GM18517 (cell line): ENCODE measurements around the gene COL6A2.

Source experiments
- ATAC-seq: cut with Tn5 transposase; IDR thresholded peaks from one replicate; pipeline ENCODE4 v1.9.1; 2021; ENCODE audit warnings: mild to moderate bottlenecking, moderate library complexity; ENCODE audit not compliant: unreplicated experiment

The COL6A2 gene

DNA sequence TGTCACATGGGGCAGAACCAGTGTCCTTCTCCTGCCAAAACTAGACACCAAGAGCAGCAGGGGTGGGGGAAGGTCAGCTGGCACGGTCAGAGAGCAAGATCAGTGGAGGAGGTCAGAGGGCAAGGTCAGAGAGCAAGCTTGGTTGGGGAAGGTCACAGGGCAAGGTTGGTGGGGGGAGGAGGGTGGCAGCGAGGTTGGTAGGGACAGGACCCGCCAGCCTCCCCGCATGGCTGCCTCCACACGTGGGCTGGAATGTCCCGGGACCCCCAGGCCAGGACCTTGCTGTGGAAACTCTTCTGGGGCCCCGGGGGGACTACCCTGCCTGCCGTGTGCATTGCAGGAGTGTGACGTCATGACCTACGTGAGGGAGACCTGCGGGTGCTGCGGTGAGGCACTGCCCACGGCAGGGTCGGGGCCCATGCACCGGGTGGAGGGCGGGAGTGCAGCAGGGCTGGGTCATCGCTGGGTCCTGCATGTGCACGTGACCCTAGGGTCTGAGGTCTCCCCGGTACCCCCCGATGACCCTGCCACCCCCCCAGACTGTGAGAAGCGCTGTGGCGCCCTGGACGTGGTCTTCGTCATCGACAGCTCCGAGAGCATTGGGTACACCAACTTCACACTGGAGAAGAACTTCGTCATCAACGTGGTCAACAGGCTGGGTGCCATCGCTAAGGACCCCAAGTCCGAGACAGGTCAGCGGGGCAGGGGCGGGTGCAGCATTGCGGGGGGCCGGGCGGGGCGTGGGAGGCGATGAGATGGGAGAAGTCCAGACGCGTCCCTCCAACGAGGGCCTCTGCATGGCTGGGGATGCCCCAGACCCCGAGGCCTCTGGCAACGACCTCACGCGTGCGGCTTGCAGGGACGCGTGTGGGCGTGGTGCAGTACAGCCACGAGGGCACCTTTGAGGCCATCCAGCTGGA, 27.3 kb downstream of the COL6A2 start:
- ATAC-seq, result no peak

DNA sequence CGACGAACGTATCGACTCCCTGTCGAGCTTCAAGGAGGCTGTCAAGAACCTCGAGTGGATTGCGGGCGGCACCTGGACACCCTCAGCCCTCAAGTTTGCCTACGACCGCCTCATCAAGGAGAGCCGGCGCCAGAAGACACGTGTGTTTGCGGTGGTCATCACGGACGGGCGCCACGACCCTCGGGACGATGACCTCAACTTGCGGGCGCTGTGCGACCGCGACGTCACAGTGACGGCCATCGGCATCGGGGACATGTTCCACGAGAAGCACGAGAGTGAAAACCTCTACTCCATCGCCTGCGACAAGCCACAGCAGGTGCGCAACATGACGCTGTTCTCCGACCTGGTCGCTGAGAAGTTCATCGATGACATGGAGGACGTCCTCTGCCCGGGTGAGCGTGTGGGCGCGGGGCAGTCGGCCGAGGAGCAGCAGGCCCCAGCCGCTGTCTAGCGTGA, 28.0 kb downstream of the COL6A2 start:
- ATAC-seq, result no peak

- ATAC-seq, result no peak
Measured at GRCh38 chr21:46126309-46127238, 28.7 kb downstream of the COL6A2 start.

GRCh38 chr21:46127239-46128105, 29.6 kb downstream of the COL6A2 start:
- ATAC-seq, result no peak

DNA sequence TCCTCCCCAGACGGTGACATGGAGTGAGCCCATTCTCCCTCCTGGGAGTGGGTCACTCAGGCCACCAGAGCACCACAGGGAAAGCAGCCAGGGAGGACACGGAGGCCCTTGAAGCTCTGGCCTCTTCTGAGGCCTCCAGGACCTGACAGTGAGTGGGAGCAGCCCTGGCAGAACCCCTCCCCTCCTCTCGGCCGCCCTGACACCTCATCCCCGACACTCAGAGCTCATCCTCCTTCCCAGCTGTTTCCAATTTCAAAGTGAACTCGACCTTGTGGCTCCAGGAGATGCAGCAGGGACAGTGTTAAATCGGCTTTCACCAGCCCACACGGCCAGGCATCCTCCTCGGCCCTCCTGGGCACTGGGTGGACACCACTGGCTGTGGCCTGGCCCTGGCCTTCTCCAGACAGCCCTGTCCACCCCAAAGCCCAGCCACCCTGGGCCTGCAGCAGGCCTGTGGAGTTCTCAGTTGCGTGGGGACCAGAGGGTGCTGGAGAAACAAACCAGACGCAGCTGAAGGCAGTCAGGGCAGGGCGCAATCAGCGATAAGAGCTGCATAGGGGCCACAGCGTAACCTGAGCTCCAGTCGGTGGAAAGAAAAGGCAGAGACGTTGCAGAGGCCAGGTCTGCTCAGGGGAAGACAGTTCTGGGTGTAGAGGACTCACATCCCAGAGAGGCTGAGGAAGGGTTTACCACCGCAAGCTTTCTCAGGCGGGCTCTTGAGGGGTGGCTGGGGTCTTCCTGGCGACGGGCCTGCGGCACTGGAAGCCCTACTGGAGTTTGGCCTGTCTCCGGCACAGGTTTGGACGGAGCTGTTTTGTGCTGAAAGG, 30.4 kb downstream of the COL6A2 start:
- ATAC-seq, result no peak

DNA sequence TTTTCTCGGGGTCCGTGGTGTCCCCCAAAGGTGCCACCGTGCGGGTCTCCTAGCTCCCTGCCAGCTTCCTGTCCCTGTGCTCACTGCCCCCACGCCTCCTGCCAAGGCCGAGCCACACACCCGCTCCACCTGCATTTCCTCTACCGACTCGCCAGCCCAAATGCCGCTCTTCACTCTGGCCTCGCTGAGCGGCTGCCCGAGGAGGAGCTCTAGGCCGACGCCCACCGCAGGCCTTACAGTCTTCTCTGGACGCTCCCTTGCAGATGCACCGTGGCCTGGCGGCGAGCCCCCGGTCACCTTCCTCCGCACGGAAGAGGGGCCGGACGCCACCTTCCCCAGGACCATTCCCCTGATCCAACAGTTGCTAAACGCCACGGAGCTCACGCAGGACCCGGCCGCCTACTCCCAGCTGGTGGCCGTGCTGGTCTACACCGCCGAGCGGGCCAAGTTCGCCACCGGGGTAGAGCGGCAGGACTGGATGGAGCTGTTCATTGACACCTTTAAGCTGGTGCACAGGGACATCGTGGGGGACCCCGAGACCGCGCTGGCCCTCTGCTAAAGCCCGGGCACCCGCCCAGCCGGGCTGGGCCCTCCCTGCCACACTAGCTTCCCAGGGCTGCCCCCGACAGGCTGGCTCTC, 31.1 kb downstream of the COL6A2 start:
- ATAC-seq, result no peak

GRCh38 chr21:46129846-46130651, 32.1 kb downstream of the COL6A2 start:
- no peak for ATAC-seq

DNA sequence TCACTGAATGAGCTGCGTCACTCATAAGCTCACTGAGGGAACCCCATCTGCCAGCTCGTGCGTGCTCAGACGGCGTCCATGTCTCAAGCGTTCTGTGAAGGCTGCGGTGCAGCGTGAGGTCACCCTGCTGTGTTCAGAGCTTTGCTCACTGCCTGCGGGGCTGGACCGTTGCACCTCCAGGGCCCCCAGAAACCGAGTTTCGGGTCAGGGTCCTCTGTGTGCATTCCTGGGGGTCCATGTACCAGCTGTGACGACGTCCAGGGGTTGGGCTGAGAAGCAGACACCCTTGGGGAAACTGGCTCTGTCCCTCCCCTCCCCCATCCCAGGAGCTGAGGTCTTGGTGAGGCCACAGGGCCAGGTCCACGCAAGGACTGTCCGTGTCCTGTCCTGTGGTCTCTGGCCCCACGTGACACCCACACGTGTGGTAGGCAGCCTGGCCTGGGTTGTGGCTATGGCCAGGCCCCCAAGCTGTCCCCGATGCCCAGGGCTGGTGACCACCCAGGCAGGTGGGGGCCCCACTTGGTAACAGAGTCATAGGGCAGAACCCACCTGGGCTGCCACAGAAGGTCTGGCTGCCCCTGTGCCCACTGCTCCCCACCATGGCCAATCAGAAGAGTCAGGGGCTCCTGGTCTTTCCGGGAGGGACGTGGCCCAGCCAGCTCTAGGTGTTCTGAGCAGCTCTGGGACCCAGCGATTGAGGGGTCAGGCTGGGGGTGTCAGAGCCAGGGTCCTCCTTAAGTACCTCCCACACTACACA, 33.1 kb downstream of the COL6A2 start:
- no peak for ATAC-seq

DNA sequence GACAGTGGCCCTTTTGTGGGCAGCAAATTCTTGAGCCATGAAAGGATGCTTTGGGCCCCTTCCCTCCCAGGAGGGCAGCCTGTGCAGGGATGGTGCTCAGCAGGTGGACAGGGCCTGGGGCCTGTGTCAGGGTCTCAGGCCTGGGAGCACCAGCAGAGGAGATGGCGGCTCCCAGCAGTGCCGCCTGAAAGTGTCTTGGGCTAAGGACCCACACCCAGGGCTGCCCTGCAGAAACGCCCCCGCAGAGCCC, 33.6 kb downstream of the COL6A2 start:
- ATAC-seq, result no peak

DNA sequence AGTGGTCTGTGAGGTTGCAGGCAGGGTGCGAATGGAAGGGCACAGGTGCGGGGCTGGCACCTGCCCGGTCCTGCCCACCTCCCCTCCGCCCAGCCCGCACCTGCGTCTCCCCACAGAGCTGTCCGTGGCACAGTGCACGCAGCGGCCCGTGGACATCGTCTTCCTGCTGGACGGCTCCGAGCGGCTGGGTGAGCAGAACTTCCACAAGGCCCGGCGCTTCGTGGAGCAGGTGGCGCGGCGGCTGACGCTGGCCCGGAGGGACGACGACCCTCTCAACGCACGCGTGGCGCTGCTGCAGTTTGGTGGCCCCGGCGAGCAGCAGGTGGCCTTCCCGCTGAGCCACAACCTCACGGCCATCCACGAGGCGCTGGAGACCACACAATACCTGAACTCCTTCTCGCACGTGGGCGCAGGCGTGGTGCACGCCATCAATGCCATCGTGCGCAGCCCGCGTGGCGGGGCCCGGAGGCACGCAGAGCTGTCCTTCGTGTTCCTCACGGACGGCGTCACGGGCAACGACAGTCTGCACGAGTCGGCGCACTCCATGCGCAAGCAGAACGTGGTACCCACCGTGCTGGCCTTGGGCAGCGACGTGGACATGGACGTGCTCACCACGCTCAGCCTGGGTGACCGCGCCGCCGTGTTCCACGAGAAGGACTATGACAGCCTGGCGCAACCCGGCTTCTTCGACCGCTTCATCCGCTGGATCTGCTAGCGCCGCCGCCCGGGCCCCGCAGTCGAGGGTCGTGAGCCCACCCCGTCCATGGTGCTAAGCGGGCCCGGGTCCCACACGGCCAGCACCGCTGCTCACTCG, 34.1 kb downstream of the COL6A2 start:
- ATAC-seq, result no peak

- no peak for ATAC-seq
Measured at GRCh38 chr21:46135782-46136395, 38.0 kb downstream of the COL6A2 start.

GRCh38 chr21:46136739-46137349, 38.9 kb downstream of the COL6A2 start:
- no peak for ATAC-seq

DNA sequence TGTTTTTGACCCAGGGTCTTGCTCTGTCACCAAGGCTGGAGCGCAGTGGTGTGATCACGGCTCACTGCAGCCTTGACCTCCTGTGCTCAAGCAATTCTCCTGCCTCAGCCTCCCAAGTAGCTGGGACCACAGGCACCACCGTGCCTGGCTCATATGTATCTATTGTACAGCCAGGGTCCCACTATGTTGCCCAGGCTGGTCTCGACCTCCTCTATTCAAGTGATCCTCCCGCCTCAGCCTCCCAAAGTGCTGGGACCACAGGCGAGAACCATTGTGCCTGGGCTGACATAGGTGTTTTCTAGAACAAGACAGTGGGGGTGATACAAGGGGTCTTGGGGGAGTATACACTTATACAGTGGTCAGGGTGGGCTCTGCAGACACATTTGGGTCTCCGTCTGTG, 40.0 kb downstream of the COL6A2 start:
- ATAC-seq, result no peak

DNA sequence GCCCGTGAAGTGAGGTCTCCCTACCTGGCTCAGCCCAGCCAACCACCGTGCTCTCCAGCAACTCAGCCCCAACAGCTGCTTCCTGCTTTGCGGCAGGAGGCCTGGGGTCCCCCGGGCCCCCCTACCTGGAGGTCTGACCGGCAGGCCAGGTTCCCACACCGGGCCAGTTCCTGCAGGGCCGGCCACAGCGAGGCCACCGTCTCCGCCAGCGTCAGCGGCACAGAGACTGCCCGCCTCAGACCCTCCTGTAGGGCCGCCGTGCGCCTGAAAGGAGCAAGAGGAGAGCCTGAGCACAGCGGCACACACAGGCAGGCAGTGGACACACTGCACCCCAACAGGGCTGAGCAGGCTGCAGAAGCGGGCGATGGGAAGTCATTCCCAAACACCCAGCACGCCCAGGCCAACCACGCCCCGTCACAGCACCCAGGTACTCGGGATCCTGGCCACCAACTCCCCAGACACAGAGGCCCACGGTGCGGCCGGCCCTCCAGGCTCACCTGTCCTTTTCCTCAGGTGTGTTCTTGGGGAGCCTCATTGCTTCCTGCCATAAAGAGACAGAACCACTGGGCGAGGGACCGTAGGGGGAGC, 40.6 kb downstream of the COL6A2 start:
- no peak for ATAC-seq

DNA sequence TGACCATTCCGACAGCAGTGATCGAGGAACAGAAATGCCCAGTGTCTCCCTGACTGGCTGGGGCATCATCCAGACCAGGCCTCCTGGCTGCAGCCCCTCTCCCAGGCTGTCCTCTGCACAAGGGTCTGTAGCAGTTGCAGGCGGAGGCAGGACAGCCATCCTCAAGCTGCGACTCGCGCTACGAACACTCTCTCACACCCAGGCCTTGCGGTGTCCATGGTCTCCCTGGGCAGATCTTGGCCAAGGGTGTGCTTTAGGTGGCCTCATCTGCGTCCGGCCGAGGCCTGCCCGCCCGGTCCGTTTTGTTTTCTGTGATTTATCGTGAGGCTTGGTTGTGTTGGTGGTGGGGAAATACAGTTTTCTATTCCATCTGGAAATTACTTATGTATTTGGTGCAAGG, 41.8 kb downstream of the COL6A2 start:
- no peak for ATAC-seq
